Keratinocyte (primary cell): ENCODE data around the gene NCK1. TPM values are rescaled to one million over a fixed set of nuclear protein-coding genes. Genes with fewer than 3 reads are reported as not detected.
A peak's percentile ranks its signal among the peaks of the same experiment; 100 is the strongest.

Experiments
- DNase-seq: peaks from one replicate; pipeline ENCODE4 v3.0.0-alpha.2; 2011; ENCODE audit warnings: low read depth, missing footprints, low spot score
- FAIRE-seq: peaks from 2 replicates; lab custom pipeline; 2011; peaks lifted over from hg19 to GRCh38; lab: Jason Lieb, UNC
- H2AFZ ChIP-seq: 2 replicates; pipeline ENCODE4 v1.6.0; 2012; ENCODE audit warnings: low read length, control low read depth, inconsistent platforms; ENCODE audit not compliant: control insufficient read depth
- H3K27ac ChIP-seq: 2 replicates; pipeline ENCODE4 v1.5.1; 2011; ENCODE audit warnings: low read length; ENCODE audit not compliant: control insufficient read depth, insufficient read depth
- H3K27me3 ChIP-seq: 3 replicates; pipeline ENCODE4 v1.6.0; 2011; ENCODE audit warnings: low read length; ENCODE audit not compliant: control insufficient read depth, insufficient read depth; ENCODE audit errors: extremely low read depth
- H3K36me3 ChIP-seq, 2 experiments: 2 replicates in 1 of 2; 3 replicates in 1 of 2; pipeline ENCODE4 v1.5.1; 2011; ENCODE audit warnings: low read length in 2 of 2, mild to moderate bottlenecking in 1 of 2; ENCODE audit not compliant: control insufficient read depth in 2 of 2, insufficient read depth in 2 of 2; ENCODE audit errors: extremely low read depth in 1 of 2
- H3K4me1 ChIP-seq: 3 replicates; pipeline ENCODE4 v1.5.1; 2011; ENCODE audit warnings: low read length; ENCODE audit not compliant: control insufficient read depth, insufficient read depth; ENCODE audit errors: extremely low read depth
- H3K4me2 ChIP-seq: 3 replicates; pipeline ENCODE4 v1.6.0; 2011; ENCODE audit warnings: low read depth, low read length; ENCODE audit not compliant: control insufficient read depth, insufficient read depth; ENCODE audit errors: extremely low read depth
- H3K4me3 ChIP-seq, 3 experiments: fragments of 200-600 bp in 1 of 3; sonication (generic) in 1 of 3; 2 replicates in 2 of 3; 3 replicates in 1 of 3; pipeline ENCODE4 v1.5.1; 2011 to 2016; ENCODE audit warnings: low read length in 3 of 3, mild to moderate bottlenecking in 3 of 3, control low read depth in 2 of 3, inconsistent platforms in 1 of 3, low read depth in 1 of 3, mixed read lengths in 1 of 3, mixed run types in 1 of 3, moderate library complexity in 1 of 3; ENCODE audit not compliant: control insufficient read depth in 2 of 3, insufficient read depth in 2 of 3; ENCODE audit errors: extremely low read depth in 1 of 3
- H3K79me2 ChIP-seq: 2 replicates; pipeline ENCODE4 v1.6.0; 2012; ENCODE audit warnings: low read length; ENCODE audit not compliant: control insufficient read depth, insufficient read depth
- H3K9ac ChIP-seq: 3 replicates; pipeline ENCODE4 v1.6.0; 2011; ENCODE audit warnings: low read length; ENCODE audit not compliant: control insufficient read depth, insufficient read depth; ENCODE audit errors: extremely low read depth
- H3K9me1 ChIP-seq: 3 replicates; pipeline ENCODE4 v1.6.0; 2011; ENCODE audit warnings: low read length; ENCODE audit not compliant: control insufficient read depth, insufficient read depth; ENCODE audit errors: extremely low read depth
- H3K9me3 ChIP-seq: 2 replicates; pipeline ENCODE4 v1.5.1; 2012; ENCODE audit warnings: low read depth, low read length; ENCODE audit not compliant: control insufficient read depth
- H4K20me1 ChIP-seq: 3 replicates; pipeline ENCODE4 v1.6.0; 2011; ENCODE audit warnings: low read length; ENCODE audit not compliant: control insufficient read depth, insufficient read depth; ENCODE audit errors: extremely low read depth
- EZH2 ChIP-seq: IDR thresholded peaks from one replicate; pipeline ENCODE4 v1.6.1; 2012; ENCODE audit warnings: inconsistent platforms, mild to moderate bottlenecking, low read length, moderate library complexity
- dilution Hi-C: fragments of 300-500 bp; cut with MboI; formaldehyde crosslinking; loops from one replicate; pipeline ENCODE4 v1.7.0; 2020; ENCODE audit warnings: low sequenced_read_pairs; ENCODE audit not compliant: extremely low pct_ligation_motif_present
- polyA plus RNA-seq, 5 experiments: library from polyadenylated mRNA; depleted of rRNA in 3 of 5; stranded (reverse) in 3 of 5; stranded (forward) in 1 of 5; unstranded in 1 of 5; fragments of >200 nt; gene quantifications; 1 replicate in 1 of 5; 2 replicates in 3 of 5; 3 replicates in 1 of 5; pipeline versions ENCODE4 v1.2.1 to v1.2.3, GENCODE V29; 2011 to 2012; ENCODE audit warnings: missing spikeins in 2 of 5, low read depth in 1 of 5, low replicate concordance in 1 of 5
- TF ChIP-seq, protein P1 (sequence below), 3 experiments: IDR thresholded peaks in 1 of 3; conservative IDR thresholded peaks in 1 of 3; optimal IDR thresholded peaks in 1 of 3; 2 replicates in 2 of 3; 3 replicates in 1 of 3; pipeline versions ENCODE3 to v1.5.1; 2011; ENCODE audit warnings: low read length in 3 of 3, mild to moderate bottlenecking in 3 of 3, moderate library complexity in 2 of 3, control low read depth in 1 of 3, inconsistent platforms in 1 of 3; ENCODE audit not compliant: insufficient read depth in 2 of 3; ENCODE audit errors: extremely low read depth in 1 of 3

NCK1 gene
- polyA plus RNA-seq, 1 donor (not counting 4 experiments of a cell fraction or from before 2014, with no cell fraction given), result 57.9 TPM

DNA sequence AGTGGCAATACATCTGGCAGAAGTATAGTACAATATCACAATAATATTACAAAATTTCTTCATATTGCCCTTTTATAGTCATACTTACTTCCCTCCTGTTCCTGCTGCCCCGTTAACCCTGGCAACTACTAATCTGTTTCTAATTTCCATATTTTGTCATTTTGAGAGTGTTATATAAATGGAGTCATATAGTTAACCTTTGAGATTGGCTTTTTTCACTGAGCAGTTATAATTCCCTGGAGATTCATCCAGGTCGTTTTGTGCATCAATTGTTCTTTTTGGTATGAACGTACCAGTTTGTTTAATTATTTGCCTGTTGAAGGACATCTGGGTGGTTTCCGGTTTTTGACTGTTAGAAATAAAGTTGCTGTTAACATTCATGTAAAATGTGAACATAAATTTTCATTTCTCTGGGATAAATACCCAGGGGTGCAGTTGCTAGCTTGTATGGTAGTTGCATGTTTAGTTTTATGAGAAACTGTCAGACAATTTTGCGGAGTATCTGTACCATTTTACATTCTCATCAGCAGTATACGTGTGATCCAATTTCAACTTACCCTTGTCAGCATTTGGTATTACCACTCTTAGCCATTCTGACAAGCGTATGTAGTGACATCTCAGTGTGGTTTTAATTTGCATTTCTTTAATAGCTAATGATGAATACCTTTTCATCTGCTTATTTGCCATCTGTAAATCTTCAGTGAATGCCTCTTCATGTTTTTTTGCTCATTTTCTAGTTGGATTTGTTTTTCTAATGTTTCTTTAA, 63.6 kb downstream of the NCK1 start:
- Histone ChIP-seq H2AFZ (no peak overlapping the region), H3K27me3 (no peaks in the 10 kb centered on the region), H3K9ac (no peak overlapping the region), H3K9me3 (no peaks in the 10 kb centered on the region), H3K79me2 (peaks cover 50% of the 10 kb centered on the region), H3K9me1 (no peaks in the 10 kb centered on the region), H3K36me3 (no peaks in the 10 kb centered on the region), H4K20me1 (no peaks in the 10 kb centered on the region), H3K4me1 (peaks cover 5% of the 10 kb centered on the region), H3K27ac (no peak overlapping the region), H3K4me2 (no peak overlapping the region), H3K4me3 (no peak overlapping the region)
- dilution Hi-C loops, result no loop called here
- TF ChIP-seq EZH2, result no peak
- TF ChIP-seq, protein P1, sequence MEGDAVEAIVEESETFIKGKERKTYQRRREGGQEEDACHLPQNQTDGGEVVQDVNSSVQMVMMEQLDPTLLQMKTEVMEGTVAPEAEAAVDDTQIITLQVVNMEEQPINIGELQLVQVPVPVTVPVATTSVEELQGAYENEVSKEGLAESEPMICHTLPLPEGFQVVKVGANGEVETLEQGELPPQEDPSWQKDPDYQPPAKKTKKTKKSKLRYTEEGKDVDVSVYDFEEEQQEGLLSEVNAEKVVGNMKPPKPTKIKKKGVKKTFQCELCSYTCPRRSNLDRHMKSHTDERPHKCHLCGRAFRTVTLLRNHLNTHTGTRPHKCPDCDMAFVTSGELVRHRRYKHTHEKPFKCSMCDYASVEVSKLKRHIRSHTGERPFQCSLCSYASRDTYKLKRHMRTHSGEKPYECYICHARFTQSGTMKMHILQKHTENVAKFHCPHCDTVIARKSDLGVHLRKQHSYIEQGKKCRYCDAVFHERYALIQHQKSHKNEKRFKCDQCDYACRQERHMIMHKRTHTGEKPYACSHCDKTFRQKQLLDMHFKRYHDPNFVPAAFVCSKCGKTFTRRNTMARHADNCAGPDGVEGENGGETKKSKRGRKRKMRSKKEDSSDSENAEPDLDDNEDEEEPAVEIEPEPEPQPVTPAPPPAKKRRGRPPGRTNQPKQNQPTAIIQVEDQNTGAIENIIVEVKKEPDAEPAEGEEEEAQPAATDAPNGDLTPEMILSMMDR (optimal IDR thresholded peaks at IDR 0.05 in 1 of 3, IDR thresholded peaks at IDR 0.05 in 1 of 3, conservative IDR thresholded peaks at IDR 0.05 in 1 of 3; ENCODE audit: extremely low read depth in 1 of 3, insufficient read depth in 2 of 3, low read length in 3 of 3), result no peak
- peak; percentile 26 for FAIRE-seq
- DNase-seq, result no peak

DNA sequence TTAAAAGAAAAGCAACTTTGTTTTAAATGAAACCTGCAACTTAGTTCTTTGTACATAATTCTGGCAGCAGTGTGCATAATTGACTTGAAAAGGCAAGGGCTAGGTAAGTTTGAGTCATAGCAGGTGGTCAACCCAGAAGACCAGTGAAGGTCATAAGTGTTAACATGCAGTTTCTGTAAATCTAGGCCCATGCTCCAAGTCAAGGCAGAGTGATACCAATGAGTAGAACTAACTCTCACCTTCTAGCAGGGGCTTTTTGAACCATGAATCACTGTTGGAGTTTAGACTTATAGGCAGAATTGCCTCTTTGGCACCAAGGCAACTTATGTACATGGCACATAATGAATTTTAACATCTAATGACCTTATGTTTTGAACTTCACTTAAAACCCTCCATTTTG, 66.2 kb downstream of the NCK1 start:
- Histone ChIP-seq H3K36me3 (no peaks in the 10 kb centered on the region), H4K20me1 (no peaks in the 10 kb centered on the region), H3K27ac (no peak overlapping the region), H3K4me2 (no peak overlapping the region), H3K9ac (no peak overlapping the region), H3K79me2 (peaks cover 35% of the 10 kb centered on the region), H3K9me1 (no peaks in the 10 kb centered on the region), H3K4me3 (no peak overlapping the region), H3K27me3 (no peaks in the 10 kb centered on the region), H2AFZ (no peak overlapping the region), H3K9me3 (no peaks in the 10 kb centered on the region), H3K4me1 (peaks cover 22% of the 10 kb centered on the region)
- dilution Hi-C loops, result no loop called here
- FAIRE-seq, result peak; percentile 34
- no peak for DNase-seq
- TF ChIP-seq EZH2, result no peak
- TF ChIP-seq, protein P1 (optimal IDR thresholded peaks at IDR 0.05 in 1 of 3, IDR thresholded peaks at IDR 0.05 in 1 of 3, conservative IDR thresholded peaks at IDR 0.05 in 1 of 3; ENCODE audit: extremely low read depth in 1 of 3, insufficient read depth in 2 of 3, low read length in 3 of 3), result no peak
